ENCODE measurements around the gene ZNF133. TPM values are rescaled to one million over a fixed set of nuclear protein-coding genes. Genes with fewer than 3 reads are reported as not detected.

ZNF133 gene
- total and polyA plus RNA-seq, 10 donors = 8.7 to 16.9 (median 13.7) TPM

GRCh38 chr20:18310592-18310991 lies 22.3 kb downstream of the ZNF133 start:
- intact Hi-C loops (cut with DNase I; ENCODE audit: low total_unique reads) = no loop called here
- H3K4me3 ChIP-seq = no peak overlapping the region
- H3K9me3 ChIP-seq = no peaks in the 10 kb centered on the region
- no peaks in the 10 kb centered on the region for H3K4me1 ChIP-seq
- H3K36me3 ChIP-seq = peaks cover 0 to 76% (median 27%) of the 10 kb centered on the region in 6 donors
- no peak overlapping the region for H3K27ac ChIP-seq
- TF ChIP-seq POLR2A (IDR thresholded peaks at IDR 0.05) = no peak
- no peak for TF ChIP-seq CTCF (IDR thresholded peaks at IDR 0.05 in 8 of 11, conservative IDR thresholded peaks at IDR 0.05 in 3 of 11)
- DNase-seq = no peak
- H3K27me3 ChIP-seq (replicated peaks in 1 of 7) = no peaks in the 10 kb centered on the region

- H3K36me3 ChIP-seq = peaks cover 0 to 75% (median 35%) of the 10 kb centered on the region in 6 donors
- 93 to 97% (median 94%) methylated on average over 9 of the region's 9 CpGs for WGBS, 5 donors
- H3K27ac ChIP-seq = no peak overlapping the region
- intact Hi-C loops (cut with DNase I; ENCODE audit: low total_unique reads) = no loop called here
- no peak overlapping the region for H3K4me3 ChIP-seq
- no peaks in the 10 kb centered on the region for H3K27me3 ChIP-seq (replicated peaks in 1 of 7)
- no peaks in the 10 kb centered on the region for H3K9me3 ChIP-seq
- DNase-seq = no peak
- TF ChIP-seq POLR2A (IDR thresholded peaks at IDR 0.05) = no peak
- TF ChIP-seq POLR2AphosphoS5 (IDR thresholded peaks at IDR 0.05) = no peak
- no peak for TF ChIP-seq CTCF (IDR thresholded peaks at IDR 0.05 in 8 of 11, conservative IDR thresholded peaks at IDR 0.05 in 3 of 11)
- no peaks in the 10 kb centered on the region for H3K4me1 ChIP-seq
Measured at GRCh38 chr20:18312723-18313122, 24.4 kb downstream of the ZNF133 start.

- H3K9me3 ChIP-seq = no peaks in the 10 kb centered on the region
- H3K4me1 ChIP-seq = no peaks in the 10 kb centered on the region
- 36 to 71% (median 56%) methylated on average over 1 of the region's 1 CpG for WGBS, 5 donors
- DNase-seq = no peak
- H3K27me3 ChIP-seq (replicated peaks in 1 of 7) = no peaks in the 10 kb centered on the region
- no peak overlapping the region for H3K27ac ChIP-seq
- no peak for TF ChIP-seq POLR2A (IDR thresholded peaks at IDR 0.05)
- no peak for TF ChIP-seq CTCF (IDR thresholded peaks at IDR 0.05 in 8 of 11, conservative IDR thresholded peaks at IDR 0.05 in 3 of 11)
- no peak for TF ChIP-seq POLR2AphosphoS5 (IDR thresholded peaks at IDR 0.05)
- no peak overlapping the region for H3K4me3 ChIP-seq
- peaks cover 0 to 74% (median 35%) of the 10 kb centered on the region in 6 donors for H3K36me3 ChIP-seq
- intact Hi-C loops (cut with DNase I; ENCODE audit: low total_unique reads) = no loop called here
Measured at GRCh38 chr20:18313411-18313810, 25.1 kb downstream of the ZNF133 start.

GRCh38 chr20:18314786-18315406 lies 26.6 kb downstream of the ZNF133 start:
- intact Hi-C loops (cut with DNase I; ENCODE audit: low total_unique reads) = no loop called here
- TF ChIP-seq CTCF (IDR thresholded peaks at IDR 0.05 in 8 of 11, conservative IDR thresholded peaks at IDR 0.05 in 3 of 11) = no peak
- TF ChIP-seq POLR2AphosphoS5 (IDR thresholded peaks at IDR 0.05) = no peak
- TF ChIP-seq POLR2A (IDR thresholded peaks at IDR 0.05) = no peak
- no peak overlapping the region for H3K27ac ChIP-seq
- H3K9me3 ChIP-seq = no peaks in the 10 kb centered on the region
- WGBS, 5 donors = 94 to 97% (median 95%) methylated on average over 8 of the region's 8 CpGs
- no peak for DNase-seq
- H3K4me3 ChIP-seq = no peak overlapping the region
- H3K36me3 ChIP-seq = peaks cover 0 to 60% (median 28%) of the 10 kb centered on the region in 6 donors
- no peaks in the 10 kb centered on the region for H3K27me3 ChIP-seq (replicated peaks in 1 of 7)
- H3K4me1 ChIP-seq = no peaks in the 10 kb centered on the region

All from spleen (tissue), 11 donors.